ENCODE measurements around the gene PTPRF.
"Not testable (repeated sequence)": the region's sequence is repeated elsewhere in the genome, so short reads cannot be mapped to it uniquely, and the experiment has no call there.

Gene PTPRF

GRCh38 chr1:43542527-43543458 lies 12.1 kb downstream of the PTPRF start:
- Histone ChIP-seq H3K36me3 (ENCODE audit: control insufficient read depth, insufficient read depth, low read length) (peaks cover 3% of the 10 kb centered on the region), H3K9ac (ENCODE audit: low read length) (no peak overlapping the region), H3K27me3 (ENCODE audit: control insufficient read depth, insufficient read depth, low read length) (no peaks in the 10 kb centered on the region), H3K4me3 (ENCODE audit: low read length) (no peak overlapping the region), H3K4me1 (ENCODE audit: control insufficient read depth, insufficient read depth, low read length) (peaks cover 13% of the 10 kb centered on the region), H3K27ac (ENCODE audit: low read depth, low read length) (peak overlapping the region; percentile 82)

- H3K36me3 ChIP-seq (ENCODE audit: control insufficient read depth, insufficient read depth, low read length): no peaks in the 10 kb centered on the region
Observed at GRCh38 chr1:43543567-43543966, 12.9 kb downstream of the PTPRF start.

GRCh38 chr1:43545339-43545694 lies 14.6 kb downstream of the PTPRF start:
- H3K4me3 ChIP-seq (ENCODE audit: low read length): peak overlapping the region; percentile 28
- no peak overlapping the region for H3K9ac ChIP-seq (ENCODE audit: low read length)
- H3K36me3 ChIP-seq (ENCODE audit: control insufficient read depth, insufficient read depth, low read length): no peaks in the 10 kb centered on the region
- no peak overlapping the region for H3K27ac ChIP-seq (ENCODE audit: low read depth, low read length)
- no peaks in the 10 kb centered on the region for H3K27me3 ChIP-seq (ENCODE audit: control insufficient read depth, insufficient read depth, low read length)
- peaks cover 13% of the 10 kb centered on the region for H3K4me1 ChIP-seq (ENCODE audit: control insufficient read depth, insufficient read depth, low read length)

More at GRCh38 chr1:43543567-43543966, 12.9 kb downstream of the PTPRF start:
- no peak overlapping the region for H3K9ac ChIP-seq (ENCODE audit: low read length)
- H3K27ac ChIP-seq (ENCODE audit: low read depth, low read length): peak overlapping the region; percentile 27
- H3K27me3 ChIP-seq (ENCODE audit: control insufficient read depth, insufficient read depth, low read length): no peaks in the 10 kb centered on the region
- H3K4me1 ChIP-seq (ENCODE audit: control insufficient read depth, insufficient read depth, low read length): peaks cover 13% of the 10 kb centered on the region
- no peak overlapping the region for H3K4me3 ChIP-seq (ENCODE audit: low read length)

- Histone ChIP-seq H3K4me3 (ENCODE audit: low read length) (peak overlapping the region; percentile 28), H3K36me3 (ENCODE audit: control insufficient read depth, insufficient read depth, low read length) (no peaks in the 10 kb centered on the region), H3K27me3 (ENCODE audit: control insufficient read depth, insufficient read depth, low read length) (no peaks in the 10 kb centered on the region), H3K27ac (ENCODE audit: low read depth, low read length) (no peak overlapping the region), H3K9ac (ENCODE audit: low read length) (no peak overlapping the region), H3K4me1 (ENCODE audit: control insufficient read depth, insufficient read depth, low read length) (peaks cover 9% of the 10 kb centered on the region)
Observed at GRCh38 chr1:43545695-43546387, 15.2 kb downstream of the PTPRF start.

GRCh38 chr1:43546388-43547100 lies 15.9 kb downstream of the PTPRF start:
- Histone ChIP-seq H3K9ac (ENCODE audit: low read length) (no peak overlapping the region), H3K4me1 (ENCODE audit: control insufficient read depth, insufficient read depth, low read length) (peaks cover 9% of the 10 kb centered on the region), H3K4me3 (ENCODE audit: low read length) (no peak overlapping the region), H3K27me3 (ENCODE audit: control insufficient read depth, insufficient read depth, low read length) (no peaks in the 10 kb centered on the region), H3K27ac (ENCODE audit: low read depth, low read length) (no peak overlapping the region), H3K36me3 (ENCODE audit: control insufficient read depth, insufficient read depth, low read length) (no peaks in the 10 kb centered on the region)

GRCh38 chr1:43547538-43548072 lies 16.9 kb downstream of the PTPRF start:
- Histone ChIP-seq H3K27me3 (ENCODE audit: control insufficient read depth, insufficient read depth, low read length) (no peaks in the 10 kb centered on the region), H3K27ac (ENCODE audit: low read depth, low read length) (no peak overlapping the region), H3K9ac (ENCODE audit: low read length) (no peak overlapping the region), H3K36me3 (ENCODE audit: control insufficient read depth, insufficient read depth, low read length) (no peaks in the 10 kb centered on the region), H3K4me3 (ENCODE audit: low read length) (no peak overlapping the region), H3K4me1 (ENCODE audit: control insufficient read depth, insufficient read depth, low read length) (peaks cover 8% of the 10 kb centered on the region)

- H3K36me3 ChIP-seq (ENCODE audit: control insufficient read depth, insufficient read depth, low read length): peaks cover 2% of the 10 kb centered on the region
- H3K27me3 ChIP-seq (ENCODE audit: control insufficient read depth, insufficient read depth, low read length): no peaks in the 10 kb centered on the region
- H3K4me3 ChIP-seq (ENCODE audit: low read length): no peak overlapping the region
- H3K4me1 ChIP-seq (ENCODE audit: control insufficient read depth, insufficient read depth, low read length): peaks cover 13% of the 10 kb centered on the region
- no peak overlapping the region for H3K27ac ChIP-seq (ENCODE audit: low read depth, low read length)
- no peak overlapping the region for H3K9ac ChIP-seq (ENCODE audit: low read length)
Observed at GRCh38 chr1:43548285-43549271, 17.9 kb downstream of the PTPRF start.

- not testable (repeated sequence) for H3K4me3 ChIP-seq (ENCODE audit: low read length); H3K36me3 ChIP-seq (ENCODE audit: control insufficient read depth, insufficient read depth, low read length); H3K27ac ChIP-seq (ENCODE audit: low read depth, low read length); H3K27me3 ChIP-seq (ENCODE audit: control insufficient read depth, insufficient read depth, low read length); H3K9ac ChIP-seq (ENCODE audit: low read length)
- peaks cover 14% of the 10 kb centered on the region for H3K4me1 ChIP-seq (ENCODE audit: control insufficient read depth, insufficient read depth, low read length)
Observed at GRCh38 chr1:43549394-43549793, 18.7 kb downstream of the PTPRF start.

- Histone ChIP-seq H3K27ac (ENCODE audit: low read depth, low read length) (peak overlapping the region; percentile 56), H3K36me3 (ENCODE audit: control insufficient read depth, insufficient read depth, low read length) (peaks cover 6% of the 10 kb centered on the region), H3K4me3 (ENCODE audit: low read length) (peak overlapping the region; percentile 53), H3K4me1 (ENCODE audit: control insufficient read depth, insufficient read depth, low read length) (peaks cover 14% of the 10 kb centered on the region), H3K9ac (ENCODE audit: low read length) (peak overlapping the region; percentile 42), H3K27me3 (ENCODE audit: control insufficient read depth, insufficient read depth, low read length) (no peaks in the 10 kb centered on the region)
Observed at GRCh38 chr1:43549921-43550597, 19.4 kb downstream of the PTPRF start.

- H3K9ac ChIP-seq (ENCODE audit: low read length): peak overlapping the region; percentile 42
- peak overlapping the region; percentile 53 for H3K4me3 ChIP-seq (ENCODE audit: low read length)
- H3K36me3 ChIP-seq (ENCODE audit: control insufficient read depth, insufficient read depth, low read length): peaks cover 6% of the 10 kb centered on the region
- peak overlapping the region; percentile 56 for H3K27ac ChIP-seq (ENCODE audit: low read depth, low read length)
- peaks cover 14% of the 10 kb centered on the region for H3K4me1 ChIP-seq (ENCODE audit: control insufficient read depth, insufficient read depth, low read length)
- no peaks in the 10 kb centered on the region for H3K27me3 ChIP-seq (ENCODE audit: control insufficient read depth, insufficient read depth, low read length)
Observed at GRCh38 chr1:43550598-43551246, 20.0 kb downstream of the PTPRF start.
